ENCODE results near the gene CTSS. TPM values are rescaled to one million over a fixed set of nuclear protein-coding genes. Genes with fewer than 3 reads are reported as not detected.

Gene CTSS
- 50.5 and 71.5 TPM in 2 replicates for total RNA-seq

GRCh38 chr1:150765296-150765976, at the start of gene CTSS:
CTSS (minus strand) TSS chr1:150765778; CDS start chr1:150764763, 1,015 bp downstream.

DNA sequence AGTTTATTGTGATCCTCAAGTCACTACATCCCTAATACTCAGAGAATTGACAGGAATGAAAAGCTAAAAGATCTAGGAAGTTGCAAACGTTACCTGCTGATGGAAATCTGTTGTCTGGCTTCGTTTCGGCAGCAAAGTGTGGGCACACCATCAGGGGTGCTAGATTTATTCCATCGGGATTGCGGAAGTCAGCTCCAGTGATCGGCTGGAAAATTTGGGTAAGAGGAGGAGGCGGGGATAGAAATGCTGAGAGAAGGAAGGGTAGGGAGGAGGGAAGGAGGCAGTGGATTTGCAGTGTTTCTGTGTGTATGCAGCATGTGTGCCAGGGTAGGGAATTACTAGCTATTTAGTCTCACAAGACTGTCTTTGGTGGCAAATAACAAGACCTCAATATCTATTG, 42.5 kb upstream of the CTSS start, which contains the start of gene CTSK:
Gene CTSK, minus strand, starts transcription at position 140 of the 400 bp plus-strand sequence. CDS start 1,455 bp downstream, outside the sequence.

DNA sequence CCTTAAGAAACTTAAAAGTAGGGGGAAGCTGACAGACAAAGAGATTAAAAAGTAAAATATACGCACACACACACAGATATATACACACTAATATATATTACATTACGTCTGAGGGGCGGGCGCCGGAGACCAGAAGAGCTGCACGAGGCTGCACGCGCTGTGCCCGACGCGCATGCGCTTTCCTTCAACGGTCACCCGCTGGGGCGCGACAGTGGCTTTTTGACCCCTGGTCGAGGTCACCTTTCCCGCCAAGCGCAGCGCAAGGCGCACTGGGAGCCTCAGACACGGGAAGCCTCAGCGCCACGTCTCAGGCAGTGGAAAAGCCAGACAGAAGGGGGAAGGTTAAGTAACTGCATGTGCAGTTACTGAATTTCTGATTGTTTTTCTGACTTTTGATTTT, 44.9 kb downstream of the CTSS start, which contains the start of gene HORMAD1:
Gene HORMAD1, minus strand, starts transcription at position 193 of the 400 bp plus-strand sequence. CDS start 1,390 bp downstream, outside the sequence.

GRCh38 chr1:150696995-150697927, 68.3 kb downstream of the CTSS start, which contains the start of gene GOLPH3L:
GOLPH3L (minus strand) TSS chr1:150697154; CDS start chr1:150694838, 2,316 bp downstream.

Other genes with a start within 250 kb of the CTSS start
- gene ADAMTSL4, start 216.4 kb downstream of the CTSS start, total RNA-seq: 0.11 and 0.34 TPM in 2 replicates
- 188 and 231 TPM in 2 replicates for gene MCL1, start 186.2 kb downstream of the CTSS start, total RNA-seq
- 87.8 and 92.9 TPM in 2 replicates for gene ENSA, start 136.2 kb downstream of the CTSS start, total RNA-seq
- 8.3 and 13.6 TPM in 2 replicates for gene GOLPH3L, start 68.6 kb downstream of the CTSS start, total RNA-seq
- 0.11 and 0.17 TPM in 2 replicates for gene HORMAD1, start 44.9 kb downstream of the CTSS start, total RNA-seq
- 0.77 and 1.5 TPM in 2 replicates for gene CTSK, start 42.5 kb upstream of the CTSS start, total RNA-seq
- 20.3 and 23.4 TPM in 2 replicates for gene ARNT, start 110.8 kb upstream of the CTSS start, total RNA-seq
- not detected in 2 replicates for gene CTXND2, start 121.4 kb upstream of the CTSS start, total RNA-seq
- gene SETDB1, start 160.6 kb upstream of the CTSS start, total RNA-seq: 30.1 and 34.6 TPM in 2 replicates
- 80.2 and 86.6 TPM in 2 replicates for gene CERS2, start 209.1 kb upstream of the CTSS start, total RNA-seq
- gene ANXA9, start 216.5 kb upstream of the CTSS start, total RNA-seq: not detected in 2 replicates
- gene MINDY1, start 241.1 kb upstream of the CTSS start, total RNA-seq: 10.6 and 10.7 TPM in 2 replicates
- 5.6 and 6.3 TPM in 2 replicates for gene PRUNE1, start 242.7 kb upstream of the CTSS start, total RNA-seq

All from dermis lymphatic vessel endothelial cell (primary cell).